HG02970 (cell line): ENCODE results near the gene MAMDC4.

Experiments used
- ATAC-seq: cut with Tn5 transposase; IDR thresholded peaks from one replicate; pipeline ENCODE4 v1.9.1; 2021; ENCODE audit warnings: mild to moderate bottlenecking, moderate library complexity, moderate number of reproducible peaks; ENCODE audit not compliant: unreplicated experiment, low FRiP score

MAMDC4 gene

GRCh38 chr9:136885950-136886578, 33.9 kb downstream of the MAMDC4 start, which contains the start of gene TRAF2:
Gene TRAF2 (plus strand): TSS chr9:136886516. CDS start chr9:136898741, 12,225 bp downstream.
- ATAC-seq, result peak; percentile 81

DNA sequence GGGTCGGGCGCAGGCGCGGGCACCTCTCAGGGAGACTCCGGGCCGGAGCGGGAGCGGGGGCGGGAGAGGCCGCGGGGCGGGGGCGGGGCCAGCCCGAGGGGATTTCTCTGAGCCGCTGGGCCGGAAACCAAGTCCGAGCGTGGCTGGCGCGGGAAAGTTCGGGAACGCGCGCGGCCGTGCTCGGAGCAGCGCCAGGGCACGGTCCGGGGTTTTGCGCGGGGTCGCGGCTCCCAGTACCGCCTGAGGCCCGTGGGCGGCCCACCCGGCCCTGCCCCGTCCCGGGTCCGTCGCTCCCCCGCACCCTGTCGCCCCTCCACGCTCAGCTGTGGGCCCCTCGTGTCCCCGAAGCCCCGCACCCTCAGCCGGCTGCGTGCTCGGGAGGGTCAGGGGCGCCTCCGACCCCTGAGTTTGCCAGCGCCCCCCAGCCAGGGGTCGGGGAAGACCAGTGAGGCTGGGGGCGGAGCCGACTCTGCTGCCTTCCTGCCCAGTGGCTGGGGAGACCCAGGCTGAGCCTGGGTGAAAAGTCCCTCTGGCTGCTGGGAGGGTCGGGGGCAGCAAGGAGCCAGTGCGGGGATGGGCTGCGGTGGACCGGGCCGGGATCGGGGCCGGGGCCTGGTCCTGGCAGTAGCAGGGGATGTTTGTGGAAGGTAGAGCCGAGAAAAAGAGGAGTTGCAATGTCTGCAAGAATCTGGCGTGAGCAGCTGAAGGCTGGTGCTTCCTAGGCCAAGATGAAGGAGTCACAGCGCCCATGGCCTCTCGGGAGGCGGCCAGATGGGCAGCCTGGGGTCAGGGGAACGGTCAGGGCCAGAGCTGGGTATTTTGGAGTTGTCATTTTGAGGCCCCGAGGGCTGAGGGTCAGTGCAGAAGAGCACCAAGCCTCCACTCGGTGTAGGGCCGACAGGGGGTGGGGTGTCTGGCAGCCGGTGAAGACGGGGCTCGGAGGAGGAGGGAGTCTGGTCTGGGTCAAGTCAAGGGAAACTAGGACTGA, 34.8 kb downstream of the MAMDC4 start:
- peak; percentile 15 for ATAC-seq

DNA sequence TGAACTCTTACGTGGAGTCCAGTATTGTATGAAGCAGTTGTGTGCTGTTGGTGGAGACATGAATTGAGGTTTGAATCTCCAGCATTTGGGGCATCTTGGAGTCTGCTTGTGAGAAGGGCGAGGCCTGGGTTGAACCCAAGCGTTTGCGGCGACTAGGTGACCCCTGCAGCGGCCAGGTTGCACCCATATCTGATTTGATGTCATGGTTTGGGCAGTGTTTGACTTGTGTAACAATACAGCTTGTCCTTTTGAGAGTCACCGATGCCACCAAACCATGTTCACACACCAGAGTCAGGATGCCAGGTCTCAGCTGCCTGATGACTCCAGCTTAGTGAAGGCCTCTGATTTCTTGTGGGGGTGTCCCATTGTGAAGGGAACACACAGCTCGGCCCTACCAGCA, 36.3 kb downstream of the MAMDC4 start:
- no peak for ATAC-seq

DNA sequence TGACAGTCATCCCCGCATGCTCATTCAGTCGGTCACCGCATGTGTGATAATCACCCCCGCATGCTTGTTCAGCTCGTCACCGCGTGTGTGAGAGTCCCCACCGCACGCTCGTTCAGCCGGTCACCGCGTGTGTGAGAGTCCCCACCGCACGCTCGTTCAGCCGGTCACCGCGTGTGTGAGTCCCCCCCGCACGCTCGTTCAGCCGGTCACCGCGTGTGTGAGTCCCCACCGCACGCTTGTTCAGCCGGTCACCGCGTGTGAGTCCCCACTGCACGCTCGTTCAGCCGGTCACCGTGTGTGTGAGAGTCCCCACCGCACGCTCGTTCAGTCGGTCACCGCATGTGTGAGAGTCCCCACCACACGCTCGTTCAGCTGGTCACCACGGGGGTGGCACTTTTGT, 37.7 kb downstream of the MAMDC4 start:
- no peak for ATAC-seq

- no peak for ATAC-seq
These were observed 38.5 kb downstream of the MAMDC4 start for GRCh38 chr9:136890661-136891060.

- ATAC-seq, result no peak
These were observed 43.9 kb downstream of the MAMDC4 start for GRCh38 chr9:136896027-136896426.

DNA sequence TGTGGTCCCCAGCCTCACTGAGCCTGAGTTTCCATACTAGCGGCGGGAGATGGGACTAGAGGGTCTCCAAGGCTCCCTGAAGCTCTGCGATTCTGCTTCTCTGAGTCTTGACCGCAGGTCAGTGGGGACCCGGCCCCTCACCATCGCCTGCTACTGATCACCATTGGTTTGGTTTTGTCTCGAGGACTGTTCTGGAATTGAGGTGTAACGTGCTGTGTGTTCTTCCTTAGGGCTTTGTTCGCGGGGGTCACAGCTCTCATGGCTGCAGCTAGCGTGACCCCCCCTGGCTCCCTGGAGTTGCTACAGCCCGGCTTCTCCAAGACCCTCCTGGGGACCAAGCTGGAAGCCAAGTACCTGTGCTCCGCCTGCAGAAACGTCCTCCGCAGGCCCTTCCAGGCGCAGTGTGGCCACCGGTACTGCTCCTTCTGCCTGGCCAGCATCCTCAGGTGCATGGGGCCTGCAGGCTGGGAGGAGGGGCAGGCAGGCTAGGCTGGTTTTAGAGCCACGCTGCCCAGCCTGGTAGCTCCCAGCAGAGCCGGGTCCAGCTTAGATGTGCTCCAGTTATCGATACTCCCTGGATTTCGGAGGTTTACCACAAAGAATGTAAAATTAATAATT, 46.4 kb downstream of the MAMDC4 start:
- ATAC-seq, result no peak

DNA sequence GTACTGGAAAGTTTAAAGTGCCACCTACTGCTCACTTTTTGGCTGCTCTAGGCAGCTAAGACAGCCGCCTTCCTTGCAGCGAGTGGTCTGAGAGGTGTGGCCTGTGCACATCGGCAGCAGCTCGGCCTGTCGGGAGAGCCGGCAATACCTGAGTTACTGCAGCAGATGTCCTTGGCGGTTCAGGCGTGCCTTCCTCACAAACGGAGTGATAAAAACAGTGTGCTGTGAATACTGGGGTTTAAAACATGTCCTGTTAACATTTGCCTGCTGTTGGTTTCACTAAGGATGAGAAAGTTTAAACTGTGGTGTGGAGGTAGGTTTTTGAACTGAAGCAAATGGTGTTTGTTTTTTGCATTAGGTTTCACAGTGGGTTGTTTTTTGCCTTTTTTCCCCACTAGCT, 47.0 kb downstream of the MAMDC4 start:
- no peak for ATAC-seq

GRCh38 chr9:136900556-136900955, 48.4 kb downstream of the MAMDC4 start:
- ATAC-seq, result no peak

DNA sequence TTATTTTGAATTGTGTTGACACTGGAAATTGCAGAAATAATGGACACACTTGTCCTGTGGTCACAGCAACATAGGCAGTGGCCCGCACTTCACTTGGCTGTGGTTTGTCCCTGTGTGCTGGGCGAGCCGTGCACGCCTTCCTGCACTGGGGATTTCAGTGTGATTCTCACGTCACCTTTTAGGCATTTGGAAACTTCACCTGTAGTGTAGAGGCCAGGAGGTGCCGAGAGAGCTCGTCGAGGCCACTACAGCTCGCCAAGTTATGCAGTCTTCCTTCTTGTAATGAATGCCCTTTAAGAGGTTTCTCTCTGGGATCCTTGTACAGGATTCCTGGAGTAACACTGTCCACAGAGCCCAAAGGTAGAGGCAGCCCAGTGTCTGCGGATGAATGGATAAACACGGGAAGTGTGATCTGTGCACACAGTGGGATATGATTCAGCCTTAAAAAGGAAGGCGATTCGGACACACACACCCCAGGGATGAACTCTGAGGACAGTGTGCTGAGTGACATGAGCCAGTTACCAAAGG, 48.9 kb downstream of the MAMDC4 start:
- ATAC-seq, result no peak

DNA sequence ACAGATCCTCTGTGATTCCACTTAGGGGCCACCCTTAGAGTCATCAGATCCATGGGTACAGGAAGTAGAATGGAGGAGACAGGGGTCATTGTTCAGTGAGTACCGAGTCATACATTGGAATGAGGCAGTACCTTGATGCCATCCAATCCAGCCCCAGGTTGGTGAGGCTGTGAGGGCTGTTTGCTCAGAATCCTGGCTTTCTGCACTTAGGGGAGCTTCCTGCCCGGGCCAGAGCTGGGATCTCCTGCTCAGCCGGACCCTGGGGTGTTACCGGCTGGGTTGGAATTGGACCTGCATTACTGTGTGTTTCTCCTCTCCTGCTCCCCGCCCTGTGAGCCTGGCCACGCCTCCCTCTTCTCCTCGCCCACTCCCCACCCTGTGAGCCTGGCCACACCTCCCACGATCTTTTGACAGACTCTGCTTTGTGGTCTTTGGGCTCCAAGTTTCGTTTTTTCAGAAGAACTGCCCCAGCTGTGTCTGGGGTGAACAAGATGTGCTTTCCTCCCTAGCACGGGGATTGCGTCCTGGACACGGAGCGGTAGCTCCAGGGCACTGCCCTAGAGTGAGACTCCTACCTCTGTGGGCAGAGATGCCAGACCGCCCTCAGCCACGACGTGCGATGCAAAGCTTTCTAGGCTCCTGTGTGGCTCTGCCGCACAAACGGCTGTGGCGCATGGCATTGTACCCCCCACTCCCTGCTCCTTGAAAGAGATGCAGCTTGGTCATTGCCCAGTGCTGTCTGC, 49.5 kb downstream of the MAMDC4 start:
- no peak for ATAC-seq

- no peak for ATAC-seq
These were observed 50.2 kb downstream of the MAMDC4 start for GRCh38 chr9:136902259-136902821.

- no peak for ATAC-seq
These were observed 51.0 kb downstream of the MAMDC4 start for GRCh38 chr9:136903041-136903554.

DNA sequence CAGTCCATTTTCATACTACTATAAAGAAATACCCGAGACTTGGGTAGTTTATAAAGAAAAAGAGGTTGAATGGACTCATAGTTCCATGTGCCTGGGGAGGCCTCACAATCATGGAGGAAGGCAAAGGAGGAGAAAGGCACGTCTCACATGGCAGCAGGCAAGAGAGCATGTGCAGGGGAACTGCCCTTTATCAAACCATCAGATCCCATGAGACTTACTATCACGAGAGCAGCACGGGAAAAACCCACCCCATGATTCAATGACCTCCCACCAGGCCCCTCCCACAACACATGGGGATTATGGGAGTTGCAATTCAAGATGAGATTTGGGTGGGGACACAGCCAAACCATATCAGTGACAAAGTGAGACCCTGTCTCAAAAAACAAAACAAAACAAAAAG, 54.1 kb downstream of the MAMDC4 start:
- ATAC-seq, result no peak

DNA sequence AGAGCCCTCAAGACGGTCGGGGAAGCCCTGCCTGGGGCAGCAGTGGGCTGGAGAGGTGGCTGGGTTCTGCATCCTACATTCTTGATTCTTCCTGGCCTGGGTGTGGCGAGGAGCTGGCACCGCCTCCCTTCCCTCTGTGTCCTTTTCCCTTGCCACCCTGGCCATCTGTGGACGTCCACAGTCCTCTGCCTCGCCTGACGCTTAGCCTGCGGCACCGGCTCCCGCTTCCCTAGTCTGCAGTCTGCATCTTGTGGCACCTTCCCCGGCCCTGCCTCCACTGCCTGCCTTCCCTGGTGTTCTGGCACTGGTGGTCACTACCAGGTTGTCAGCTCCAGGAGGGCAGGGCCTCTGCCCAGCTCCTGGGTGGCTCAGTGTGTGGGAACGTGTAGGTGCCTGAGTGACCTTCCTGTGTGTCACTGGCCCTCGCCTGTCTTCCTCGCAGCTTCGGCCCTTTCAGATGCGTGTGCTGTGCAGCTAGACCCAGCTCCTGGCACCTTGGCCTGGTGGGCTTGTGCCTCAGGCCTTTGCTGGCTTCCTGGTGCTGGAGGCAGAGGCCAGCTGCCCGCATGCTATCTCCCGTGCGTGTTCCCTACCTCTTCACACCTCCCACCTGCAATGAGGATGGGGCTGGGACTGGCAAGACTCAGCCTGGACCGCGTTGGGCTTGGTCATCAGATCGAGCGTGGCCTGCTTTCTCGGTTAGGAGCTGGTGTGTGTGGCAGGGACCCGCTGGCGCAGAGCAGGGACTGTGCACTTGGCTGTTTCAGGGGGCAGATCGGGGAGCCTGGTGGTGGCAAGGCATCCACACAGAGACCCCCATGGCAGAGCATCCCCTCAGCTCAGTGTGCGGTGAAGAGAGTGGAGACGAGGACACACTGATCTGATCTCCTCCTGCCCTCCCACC, 55.1 kb downstream of the MAMDC4 start:
- ATAC-seq, result no peak
